GM19468 (cell line): ENCODE results near the gene PCSK7.
A peak's percentile ranks its signal among the peaks of the same experiment; 100 is the strongest.
"Not testable (repeated sequence)": the region's sequence is repeated elsewhere in the genome, so short reads cannot be mapped to it uniquely, and the experiment has no call there.

ENCODE experiments used
- ATAC-seq: cut with Tn5 transposase; IDR thresholded peaks from one replicate; pipeline ENCODE4 v1.9.1; 2021; ENCODE audit warnings: mild to moderate bottlenecking, moderate library complexity, moderate number of reproducible peaks; ENCODE audit not compliant: unreplicated experiment; ENCODE audit errors: extremely low read depth

PCSK7 gene, protein sequence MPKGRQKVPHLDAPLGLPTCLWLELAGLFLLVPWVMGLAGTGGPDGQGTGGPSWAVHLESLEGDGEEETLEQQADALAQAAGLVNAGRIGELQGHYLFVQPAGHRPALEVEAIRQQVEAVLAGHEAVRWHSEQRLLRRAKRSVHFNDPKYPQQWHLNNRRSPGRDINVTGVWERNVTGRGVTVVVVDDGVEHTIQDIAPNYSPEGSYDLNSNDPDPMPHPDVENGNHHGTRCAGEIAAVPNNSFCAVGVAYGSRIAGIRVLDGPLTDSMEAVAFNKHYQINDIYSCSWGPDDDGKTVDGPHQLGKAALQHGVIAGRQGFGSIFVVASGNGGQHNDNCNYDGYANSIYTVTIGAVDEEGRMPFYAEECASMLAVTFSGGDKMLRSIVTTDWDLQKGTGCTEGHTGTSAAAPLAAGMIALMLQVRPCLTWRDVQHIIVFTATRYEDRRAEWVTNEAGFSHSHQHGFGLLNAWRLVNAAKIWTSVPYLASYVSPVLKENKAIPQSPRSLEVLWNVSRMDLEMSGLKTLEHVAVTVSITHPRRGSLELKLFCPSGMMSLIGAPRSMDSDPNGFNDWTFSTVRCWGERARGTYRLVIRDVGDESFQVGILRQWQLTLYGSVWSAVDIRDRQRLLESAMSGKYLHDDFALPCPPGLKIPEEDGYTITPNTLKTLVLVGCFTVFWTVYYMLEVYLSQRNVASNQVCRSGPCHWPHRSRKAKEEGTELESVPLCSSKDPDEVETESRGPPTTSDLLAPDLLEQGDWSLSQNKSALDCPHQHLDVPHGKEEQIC

DNA sequence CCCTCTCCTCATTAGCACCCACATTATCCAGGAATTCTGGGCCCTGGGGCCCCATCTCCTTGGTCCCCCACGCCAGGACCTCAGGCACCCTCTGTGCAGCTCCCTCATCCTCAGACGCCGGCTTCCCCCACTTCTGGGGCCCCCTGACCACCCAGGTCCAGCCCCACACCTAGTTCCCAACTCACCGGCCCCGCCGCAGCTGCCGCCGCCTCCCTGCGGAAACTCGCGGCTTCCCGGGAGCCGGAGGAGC, at the start of gene PCSK7:
Gene PCSK7 (minus strand): TSS at position 232 of the 250 bp plus-strand sequence. CDS start 2,229 bp downstream, outside the sequence.
- ATAC-seq = peak; percentile 22

GRCh38 chr11:117281159-117281558, 49.3 kb upstream of the PCSK7 start:
- no peak for ATAC-seq

DNA sequence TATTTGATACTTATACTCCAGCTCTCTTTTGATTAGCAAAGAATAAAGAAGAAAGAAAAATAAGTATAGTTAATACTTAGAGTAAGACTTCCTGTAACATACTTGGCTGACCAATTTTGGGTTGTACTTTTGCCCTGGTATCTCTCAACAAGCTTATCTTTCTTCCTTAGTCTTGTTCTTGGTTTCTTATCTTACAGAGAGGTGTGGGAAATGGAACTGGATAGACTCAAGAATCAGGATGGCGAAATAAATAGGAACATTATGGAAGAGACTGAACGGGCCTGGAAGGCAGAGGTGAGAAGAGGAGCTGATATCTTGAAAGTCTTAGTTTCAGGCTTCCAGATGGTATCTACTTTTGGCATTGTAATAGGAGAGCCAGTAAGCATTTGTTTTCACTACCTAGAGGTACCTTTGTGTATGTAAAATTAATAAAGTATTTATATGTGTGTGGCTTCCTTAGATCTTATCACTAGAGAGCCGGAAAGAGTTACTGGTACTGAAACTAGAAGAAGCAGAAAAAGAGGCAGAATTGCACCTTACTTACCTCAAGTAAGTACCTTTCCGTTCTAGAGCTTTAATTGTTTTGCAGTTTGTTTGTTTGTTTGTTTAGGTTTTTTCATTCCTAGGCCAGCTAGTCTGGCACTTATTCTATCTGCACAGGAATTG, 48.0 kb upstream of the PCSK7 start:
- ATAC-seq = no peak

DNA sequence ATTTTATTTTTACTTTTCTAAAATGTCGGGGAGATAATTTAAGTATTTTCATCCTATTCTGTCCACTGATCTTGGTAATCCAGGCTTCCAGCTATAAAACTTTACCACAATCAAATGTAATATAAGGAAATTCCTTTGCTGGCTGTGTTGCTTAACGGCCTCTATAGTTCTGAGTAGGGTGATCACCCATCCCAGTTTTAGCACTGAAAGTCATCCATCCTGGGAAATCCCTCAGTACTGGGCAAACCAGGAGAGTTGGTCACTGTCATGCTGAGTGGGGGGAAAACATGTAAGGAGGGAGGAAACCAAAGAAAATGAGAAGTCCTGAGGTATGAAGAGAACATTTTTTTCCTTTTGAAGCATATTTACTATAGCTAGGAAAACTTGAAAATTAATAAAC, 46.5 kb upstream of the PCSK7 start:
- no peak for ATAC-seq

DNA sequence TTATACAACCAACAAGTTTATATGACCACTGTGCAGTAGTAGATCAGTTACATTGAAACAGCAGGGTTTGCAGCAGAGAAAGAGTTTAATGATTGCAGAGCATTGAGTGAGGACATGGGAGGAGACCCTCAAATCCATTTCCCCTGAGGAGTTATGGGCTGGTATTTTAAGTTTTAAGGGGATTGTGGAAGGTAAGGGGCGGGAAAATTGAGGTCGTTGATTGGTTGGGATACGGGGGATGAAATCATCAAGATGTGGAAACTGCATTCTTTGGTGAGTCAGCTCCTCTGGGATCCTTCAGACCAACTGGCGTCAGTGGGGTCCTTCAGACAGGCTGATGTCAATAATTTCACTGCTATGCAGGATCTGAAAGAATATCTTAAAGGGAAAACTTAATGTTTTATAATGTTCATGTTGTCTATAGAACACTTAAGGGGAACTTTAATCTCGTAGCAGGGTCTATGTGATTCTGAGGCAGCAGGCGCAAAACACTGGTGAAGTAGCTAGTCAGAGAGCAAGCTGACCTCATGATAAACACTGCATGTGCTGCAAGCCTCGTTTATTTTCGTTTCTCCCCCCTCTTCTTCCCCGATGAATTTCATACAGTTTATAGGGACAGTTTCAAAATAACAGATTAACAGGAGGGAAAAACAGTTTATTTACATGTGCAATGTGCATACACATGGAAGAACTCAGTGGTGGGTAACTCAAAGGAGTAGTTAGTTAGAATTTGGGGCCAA, 41.8 kb upstream of the PCSK7 start:
- ATAC-seq = no peak

DNA sequence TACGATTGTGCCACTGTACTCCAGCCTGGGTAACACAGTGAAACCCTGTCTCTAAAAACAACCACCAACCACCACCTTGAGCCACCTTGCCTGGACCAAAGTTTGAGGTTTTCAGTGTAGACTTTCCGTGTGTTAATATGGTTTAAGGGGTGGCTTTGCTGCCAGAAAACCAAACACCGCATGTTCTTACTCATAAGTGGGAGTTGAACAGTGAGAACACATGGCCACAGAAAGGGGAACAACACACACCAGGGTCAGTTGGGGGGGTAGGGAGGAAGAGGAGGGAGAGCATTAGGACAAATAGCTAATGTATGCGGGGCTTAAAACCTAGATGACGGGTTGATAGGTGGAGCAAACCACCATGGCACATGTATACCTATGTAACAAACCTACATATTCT, 40.3 kb upstream of the PCSK7 start:
- not testable (repeated sequence) for ATAC-seq

GRCh38 chr11:117271208-117271607, 39.3 kb upstream of the PCSK7 start:
- ATAC-seq = no peak

DNA sequence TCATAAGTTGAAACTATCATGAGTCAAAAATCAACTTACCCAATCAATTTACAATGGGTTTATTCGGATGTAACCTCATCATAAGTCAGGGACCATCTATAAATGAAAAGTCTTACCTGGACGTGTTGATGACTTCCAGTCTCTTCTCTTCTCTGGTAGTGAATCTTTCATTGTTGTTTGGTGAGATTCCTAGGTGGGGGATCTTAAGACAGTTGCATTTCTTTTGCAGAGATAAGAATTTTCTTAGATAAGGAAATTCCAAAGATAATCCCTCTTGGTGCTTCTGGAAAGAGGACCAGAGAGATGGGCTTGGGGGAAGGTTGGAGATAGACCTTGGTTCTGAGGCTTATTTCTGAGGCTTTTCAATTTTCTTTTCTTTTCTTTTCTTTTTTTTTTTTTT, 38.0 kb upstream of the PCSK7 start:
- ATAC-seq = no peak

- ATAC-seq = no peak
Observed at GRCh38 chr11:117265745-117266144, 33.9 kb upstream of the PCSK7 start.

GRCh38 chr11:117264624-117265323, 32.9 kb upstream of the PCSK7 start:
- ATAC-seq = not testable (repeated sequence)

- ATAC-seq = no peak
Observed at GRCh38 chr11:117259417-117259816, 27.5 kb upstream of the PCSK7 start.

GRCh38 chr11:117258576-117258975, 26.7 kb upstream of the PCSK7 start:
- no peak for ATAC-seq

DNA sequence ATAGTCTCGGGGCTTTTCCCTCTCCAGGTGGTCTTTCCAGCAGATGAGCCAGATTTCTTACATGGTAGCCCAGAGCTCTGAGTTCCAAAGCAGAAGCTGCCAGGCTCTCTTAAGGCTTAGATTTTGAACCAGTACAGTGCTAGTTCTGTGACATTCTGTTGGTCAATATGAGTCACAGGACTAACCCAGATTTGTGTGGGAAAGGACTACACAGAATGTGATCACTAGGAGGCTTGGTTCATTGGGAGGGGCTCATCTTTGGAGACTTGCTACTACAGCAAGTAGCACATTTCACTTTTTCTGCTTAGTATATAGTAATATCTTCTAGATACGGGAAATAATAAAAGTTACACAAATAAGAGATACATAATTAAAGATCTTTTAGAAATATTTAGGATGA, 24.7 kb upstream of the PCSK7 start:
- ATAC-seq = no peak

GRCh38 chr11:117255966-117256365, 24.1 kb upstream of the PCSK7 start:
- ATAC-seq = no peak

GRCh38 chr11:117251506-117251905, 19.6 kb upstream of the PCSK7 start:
- no peak for ATAC-seq

GRCh38 chr11:117249571-117249970, 17.7 kb upstream of the PCSK7 start:
- no peak for ATAC-seq

GRCh38 chr11:117248341-117248740, 16.5 kb upstream of the PCSK7 start:
- ATAC-seq = no peak

DNA sequence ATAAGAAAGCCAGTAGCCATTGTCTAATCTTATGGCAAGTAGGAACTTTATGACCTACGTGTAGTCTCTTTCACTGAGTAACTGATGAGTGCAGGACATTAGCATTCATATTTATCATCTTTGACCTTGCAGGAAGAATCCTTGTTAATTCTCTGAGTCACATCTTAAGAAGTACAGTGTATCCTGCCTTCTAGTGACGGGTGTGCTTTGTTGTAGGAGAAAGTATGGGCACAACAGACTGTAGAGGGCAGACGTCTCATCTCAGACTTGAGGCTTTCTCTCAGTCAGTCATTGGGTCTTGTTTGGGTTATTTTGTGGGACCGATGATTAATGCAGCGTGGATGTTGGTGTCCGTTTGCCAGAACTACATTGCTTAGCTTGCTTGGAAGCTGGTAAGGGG, 7.4 kb upstream of the PCSK7 start:
- no peak for ATAC-seq

DNA sequence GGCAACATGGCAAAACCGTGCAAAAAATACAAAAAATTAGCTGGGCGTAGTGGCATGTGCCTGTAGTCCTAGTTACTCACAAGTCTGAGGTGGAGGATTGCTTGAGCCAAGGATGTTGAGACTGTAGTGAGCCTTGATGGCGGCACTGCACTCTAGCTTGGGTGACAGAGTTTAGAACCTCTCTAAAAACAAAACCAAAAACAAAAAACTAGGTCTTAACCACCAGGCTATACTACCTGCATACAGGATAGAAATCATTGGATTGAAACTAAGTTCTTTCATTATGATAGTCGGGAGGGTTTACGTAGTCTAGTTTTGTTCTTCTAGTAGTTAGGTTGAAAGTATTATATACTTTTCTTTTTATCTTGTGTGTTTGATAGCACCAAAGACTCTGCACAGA, 6.3 kb upstream of the PCSK7 start:
- no peak for ATAC-seq

DNA sequence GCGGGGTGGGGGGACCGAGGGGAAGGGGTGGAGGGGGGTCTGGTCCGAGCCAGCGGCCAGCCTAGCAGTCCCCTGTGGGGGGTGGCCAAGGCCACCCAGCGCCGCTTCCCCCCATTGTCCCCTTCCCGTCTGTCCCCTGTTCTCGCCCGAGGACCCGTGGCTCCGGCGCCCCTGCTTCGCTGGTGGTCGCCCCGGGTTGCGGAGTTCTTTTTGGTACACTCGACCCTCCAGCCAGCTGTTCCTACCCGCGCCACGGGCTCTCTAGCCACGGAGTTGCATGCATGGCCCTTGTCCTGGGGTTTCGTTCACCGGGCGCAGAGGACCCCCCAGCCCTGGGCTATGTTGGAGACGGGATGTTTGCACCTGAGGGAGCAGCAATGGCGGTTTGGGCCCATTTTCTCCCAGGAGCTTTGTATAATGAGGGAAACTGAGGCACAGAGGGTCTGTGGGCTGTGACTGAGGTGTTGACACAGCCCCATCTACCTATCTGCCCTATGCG, 1.1 kb upstream of the PCSK7 start:
- no peak for ATAC-seq
